Keratinocyte (primary cell): Measurements from ENCODE around the gene MYO16.

Source experiments
- EZH2 ChIP-seq: IDR thresholded peaks from one replicate; pipeline ENCODE4 v1.6.1; 2012; ENCODE audit warnings: inconsistent platforms, mild to moderate bottlenecking, low read length, moderate library complexity
- TF ChIP-seq, protein P1 (sequence below), 3 experiments: IDR thresholded peaks in 1 of 3; conservative IDR thresholded peaks in 1 of 3; optimal IDR thresholded peaks in 1 of 3; 2 replicates in 2 of 3; 3 replicates in 1 of 3; pipeline versions ENCODE3 to v1.5.1; 2011; ENCODE audit warnings: low read length in 3 of 3, mild to moderate bottlenecking in 3 of 3, moderate library complexity in 2 of 3, control low read depth in 1 of 3, inconsistent platforms in 1 of 3; ENCODE audit not compliant: insufficient read depth in 2 of 3; ENCODE audit errors: extremely low read depth in 1 of 3

- TF ChIP-seq, protein P1, sequence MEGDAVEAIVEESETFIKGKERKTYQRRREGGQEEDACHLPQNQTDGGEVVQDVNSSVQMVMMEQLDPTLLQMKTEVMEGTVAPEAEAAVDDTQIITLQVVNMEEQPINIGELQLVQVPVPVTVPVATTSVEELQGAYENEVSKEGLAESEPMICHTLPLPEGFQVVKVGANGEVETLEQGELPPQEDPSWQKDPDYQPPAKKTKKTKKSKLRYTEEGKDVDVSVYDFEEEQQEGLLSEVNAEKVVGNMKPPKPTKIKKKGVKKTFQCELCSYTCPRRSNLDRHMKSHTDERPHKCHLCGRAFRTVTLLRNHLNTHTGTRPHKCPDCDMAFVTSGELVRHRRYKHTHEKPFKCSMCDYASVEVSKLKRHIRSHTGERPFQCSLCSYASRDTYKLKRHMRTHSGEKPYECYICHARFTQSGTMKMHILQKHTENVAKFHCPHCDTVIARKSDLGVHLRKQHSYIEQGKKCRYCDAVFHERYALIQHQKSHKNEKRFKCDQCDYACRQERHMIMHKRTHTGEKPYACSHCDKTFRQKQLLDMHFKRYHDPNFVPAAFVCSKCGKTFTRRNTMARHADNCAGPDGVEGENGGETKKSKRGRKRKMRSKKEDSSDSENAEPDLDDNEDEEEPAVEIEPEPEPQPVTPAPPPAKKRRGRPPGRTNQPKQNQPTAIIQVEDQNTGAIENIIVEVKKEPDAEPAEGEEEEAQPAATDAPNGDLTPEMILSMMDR (optimal IDR thresholded peaks at IDR 0.05 in 1 of 3, IDR thresholded peaks at IDR 0.05 in 1 of 3, conservative IDR thresholded peaks at IDR 0.05 in 1 of 3; ENCODE audit: extremely low read depth in 1 of 3, insufficient read depth in 2 of 3, low read length in 3 of 3) = no peak
- TF ChIP-seq EZH2 = no peak
Measured at GRCh38 chr13:108974686-108975085, 345.3 kb downstream of the MYO16 start.
